ENCODE results near the gene NOD2. TPM values are rescaled to one million over a fixed set of nuclear protein-coding genes. Genes with fewer than 3 reads are reported as not detected.

Gene NOD2
- total and polyA plus RNA-seq, 2 of the 13 experiments (the other 11 are each of a cell fraction or from before 2014, with no cell fraction given): 0.27 to 0.81 TPM

DNA sequence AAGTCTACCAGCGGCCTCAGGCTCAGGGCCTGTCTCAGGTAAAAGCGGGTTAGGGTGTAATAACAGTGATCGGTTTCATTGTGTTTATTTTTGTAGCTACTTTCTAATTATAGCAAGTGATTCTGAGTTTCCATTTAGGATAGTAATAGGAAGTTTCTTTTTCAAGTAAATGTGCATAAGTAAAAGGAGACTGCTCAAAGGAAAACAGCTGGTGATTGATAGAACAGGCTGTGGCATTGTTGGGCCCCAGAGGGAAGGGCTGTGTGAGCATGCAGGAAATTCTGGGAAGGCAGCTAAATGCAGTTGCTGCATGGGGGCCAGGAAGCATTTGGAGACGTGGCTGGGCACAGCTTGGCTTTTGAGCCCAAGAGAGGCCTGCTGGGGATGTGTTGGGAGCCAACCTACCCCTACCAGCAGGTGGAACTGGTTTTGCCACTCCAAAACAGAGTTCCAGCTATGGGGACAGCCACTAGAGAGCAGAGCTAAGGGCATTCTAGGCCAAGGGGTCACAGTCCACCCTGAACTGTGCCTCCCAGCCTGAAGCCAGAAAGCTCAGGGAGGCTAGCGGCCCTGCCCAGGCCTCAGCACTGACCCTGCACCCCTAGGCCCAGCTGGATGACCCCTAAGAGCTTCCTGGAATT, 24.9 kb upstream of the NOD2 start (continued):
- TF ChIP-seq SNAPC2 (CRISPR knock-in tag; IDR thresholded peaks at IDR 0.05): no peak; the same call in 1 of the 2 replicates
- TF ChIP-seq, protein P1, sequence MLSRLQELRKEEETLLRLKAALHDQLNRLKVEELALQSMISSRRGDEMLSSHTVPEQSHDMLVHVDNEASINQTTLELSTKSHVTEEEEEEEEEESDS (CRISPR knock-in tag; IDR thresholded peaks at IDR 0.05; ENCODE audit: borderline replicate concordance): no peak
- TF ChIP-seq MEIS1 (CRISPR knock-in tag; IDR thresholded peaks at IDR 0.05; ENCODE audit: borderline replicate concordance): no peak
- no peak for TF ChIP-seq ZSCAN31 (CRISPR knock-in tag; IDR thresholded peaks at IDR 0.05; ENCODE audit: low read depth)
- TF ChIP-seq ZNF430 (CRISPR knock-in tag; IDR thresholded peaks at IDR 0.05): peak; percentile 46; the same call in 1 of the 2 replicates
- no peak for TF ChIP-seq GMEB1 (CRISPR knock-in tag; IDR thresholded peaks at IDR 0.05; ENCODE audit: borderline replicate concordance)
- no peak for TF ChIP-seq TEF (CRISPR knock-in tag; IDR thresholded peaks at IDR 0.05)
- TF ChIP-seq, protein P2, sequence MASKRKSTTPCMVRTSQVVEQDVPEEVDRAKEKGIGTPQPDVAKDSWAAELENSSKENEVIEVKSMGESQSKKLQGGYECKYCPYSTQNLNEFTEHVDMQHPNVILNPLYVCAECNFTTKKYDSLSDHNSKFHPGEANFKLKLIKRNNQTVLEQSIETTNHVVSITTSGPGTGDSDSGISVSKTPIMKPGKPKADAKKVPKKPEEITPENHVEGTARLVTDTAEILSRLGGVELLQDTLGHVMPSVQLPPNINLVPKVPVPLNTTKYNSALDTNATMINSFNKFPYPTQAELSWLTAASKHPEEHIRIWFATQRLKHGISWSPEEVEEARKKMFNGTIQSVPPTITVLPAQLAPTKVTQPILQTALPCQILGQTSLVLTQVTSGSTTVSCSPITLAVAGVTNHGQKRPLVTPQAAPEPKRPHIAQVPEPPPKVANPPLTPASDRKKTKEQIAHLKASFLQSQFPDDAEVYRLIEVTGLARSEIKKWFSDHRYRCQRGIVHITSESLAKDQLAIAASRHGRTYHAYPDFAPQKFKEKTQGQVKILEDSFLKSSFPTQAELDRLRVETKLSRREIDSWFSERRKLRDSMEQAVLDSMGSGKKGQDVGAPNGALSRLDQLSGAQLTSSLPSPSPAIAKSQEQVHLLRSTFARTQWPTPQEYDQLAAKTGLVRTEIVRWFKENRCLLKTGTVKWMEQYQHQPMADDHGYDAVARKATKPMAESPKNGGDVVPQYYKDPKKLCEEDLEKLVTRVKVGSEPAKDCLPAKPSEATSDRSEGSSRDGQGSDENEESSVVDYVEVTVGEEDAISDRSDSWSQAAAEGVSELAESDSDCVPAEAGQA (IDR thresholded peaks at IDR 0.05; ENCODE audit: low read depth): no peak
- TF ChIP-seq, protein P2 (CRISPR knock-in tag; IDR thresholded peaks at IDR 0.05; ENCODE audit: borderline replicate concordance): no peak
- TF ChIP-seq ZNF75D (CRISPR knock-in tag; IDR thresholded peaks at IDR 0.05; ENCODE audit: borderline replicate concordance): no peak
- TF ChIP-seq, protein P3, sequence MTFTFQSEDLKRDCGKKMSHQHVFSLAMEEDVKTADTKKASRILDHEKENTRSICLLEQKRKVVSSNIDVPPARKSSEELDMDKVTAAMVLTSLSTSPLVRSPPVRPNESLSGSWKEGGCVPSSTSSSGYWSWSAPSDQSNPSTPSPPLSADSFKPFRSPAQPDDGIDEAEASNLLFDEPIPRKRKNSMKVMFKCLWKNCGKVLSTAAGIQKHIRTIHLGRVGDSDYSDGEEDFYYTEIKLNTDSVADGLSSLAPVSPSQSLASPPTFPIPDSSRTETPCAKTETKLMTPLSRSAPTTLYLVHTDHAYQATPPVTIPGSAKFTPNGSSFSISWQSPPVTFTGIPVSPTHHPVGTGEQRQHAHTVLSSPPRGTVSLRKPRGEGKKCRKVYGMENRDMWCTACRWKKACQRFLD (CRISPR knock-in tag; IDR thresholded peaks at IDR 0.05; ENCODE audit: borderline replicate concordance): no peak
- no peak for TF ChIP-seq U2AF1 (optimal IDR thresholded peaks at IDR 0.05; ENCODE audit: low read depth, low read length)
- TF ChIP-seq, protein P4, sequence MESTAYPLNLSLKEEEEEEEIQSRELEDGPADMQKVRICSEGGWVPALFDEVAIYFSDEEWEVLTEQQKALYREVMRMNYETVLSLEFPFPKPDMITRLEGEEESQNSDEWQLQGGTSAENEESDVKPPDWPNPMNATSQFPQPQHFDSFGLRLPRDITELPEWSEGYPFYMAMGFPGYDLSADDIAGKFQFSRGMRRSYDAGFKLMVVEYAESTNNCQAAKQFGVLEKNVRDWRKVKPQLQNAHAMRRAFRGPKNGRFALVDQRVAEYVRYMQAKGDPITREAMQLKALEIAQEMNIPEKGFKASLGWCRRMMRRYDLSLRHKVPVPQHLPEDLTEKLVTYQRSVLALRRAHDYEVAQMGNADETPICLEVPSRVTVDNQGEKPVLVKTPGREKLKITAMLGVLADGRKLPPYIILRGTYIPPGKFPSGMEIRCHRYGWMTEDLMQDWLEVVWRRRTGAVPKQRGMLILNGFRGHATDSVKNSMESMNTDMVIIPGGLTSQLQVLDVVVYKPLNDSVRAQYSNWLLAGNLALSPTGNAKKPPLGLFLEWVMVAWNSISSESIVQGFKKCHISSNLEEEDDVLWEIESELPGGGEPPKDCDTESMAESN (CRISPR knock-in tag; conservative IDR thresholded peaks at IDR 0.05): no peak
- TF ChIP-seq, protein P5, sequence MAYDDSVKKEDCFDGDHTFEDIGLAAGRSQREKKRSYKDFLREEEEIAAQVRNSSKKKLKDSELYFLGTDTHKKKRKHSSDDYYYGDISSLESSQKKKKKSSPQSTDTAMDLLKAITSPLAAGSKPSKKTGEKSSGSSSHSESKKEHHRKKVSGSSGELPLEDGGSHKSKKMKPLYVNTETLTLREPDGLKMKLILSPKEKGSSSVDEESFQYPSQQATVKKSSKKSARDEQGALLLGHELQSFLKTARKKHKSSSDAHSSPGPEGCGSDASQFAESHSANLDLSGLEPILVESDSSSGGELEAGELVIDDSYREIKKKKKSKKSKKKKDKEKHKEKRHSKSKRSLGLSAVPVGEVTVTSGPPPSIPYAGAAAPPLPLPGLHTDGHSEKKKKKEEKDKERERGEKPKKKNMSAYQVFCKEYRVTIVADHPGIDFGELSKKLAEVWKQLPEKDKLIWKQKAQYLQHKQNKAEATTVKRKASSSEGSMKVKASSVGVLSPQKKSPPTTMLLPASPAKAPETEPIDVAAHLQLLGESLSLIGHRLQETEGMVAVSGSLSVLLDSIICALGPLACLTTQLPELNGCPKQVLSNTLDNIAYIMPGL (CRISPR knock-in tag; IDR thresholded peaks at IDR 0.05; ENCODE audit: borderline replicate concordance in 1 of 2, low read depth in 1 of 2): peak in 1 of 2 experiments; percentile 64; a peak in 1 of 4 replicates

Data from HepG2 (cell line).